Stimulated activated CD8-positive, alpha-beta memory T cell treated with anti-CD3 and anti-CD28 coated beads, Interleukin-7, amount 100 ng/mL, for 48 hours (primary cell): ENCODE measurements around the gene CYP4F2.
"Not testable (repeated sequence)": the region's sequence is repeated elsewhere in the genome, so short reads cannot be mapped to it uniquely, and the experiment has no call there.

Experiments used
- DNase-seq, 2 donors: peaks; one replicate each; pipeline ENCODE4 v3.0.0-alpha.2; 2020; ENCODE audit warnings: low read depth in 1 of 2; ENCODE audit errors: extremely low read depth in 1 of 2

CYP4F2 gene

GRCh38 chr19:15897738-15898276, at the start of gene CYP4F2:
TSS of gene CYP4F2 (minus strand) at chr19:15898074. CDS start at chr19:15897611, 463 bp downstream.
- DNase-seq, result no peak

GRCh38 chr19:15945301-15945700, 47.4 kb upstream of the CYP4F2 start:
- DNase-seq, result no peak

- DNase-seq, result no peak
These were observed 46.5 kb upstream of the CYP4F2 start for GRCh38 chr19:15944401-15944800.

- DNase-seq, result no peak
These were observed 39.9 kb upstream of the CYP4F2 start for GRCh38 chr19:15937771-15938170.

- DNase-seq, result no peak
These were observed 39.1 kb upstream of the CYP4F2 start for GRCh38 chr19:15936950-15937349.

- DNase-seq, result no peak
These were observed 38.3 kb upstream of the CYP4F2 start for GRCh38 chr19:15936173-15936572.

GRCh38 chr19:15935167-15935702, 37.4 kb upstream of the CYP4F2 start:
- no peak for DNase-seq

- DNase-seq, result no peak
These were observed 36.6 kb upstream of the CYP4F2 start, which contains the start of gene CYP4F11 for GRCh38 chr19:15934332-15935078. TSS of gene CYP4F11 (minus strand) at chr19:15934529. CDS start at chr19:15934408, 121 bp downstream.

GRCh38 chr19:15933761-15934331, 36.0 kb upstream of the CYP4F2 start:
- not testable (repeated sequence) for DNase-seq

GRCh38 chr19:15928321-15928720, 30.4 kb upstream of the CYP4F2 start:
- DNase-seq, result no peak

GRCh38 chr19:15926484-15926883, 28.6 kb upstream of the CYP4F2 start:
- DNase-seq, result no peak

- no peak for DNase-seq
These were observed 25.8 kb upstream of the CYP4F2 start for GRCh38 chr19:15923702-15924101.

GRCh38 chr19:15922021-15922420, 24.1 kb upstream of the CYP4F2 start:
- DNase-seq, result no peak

- DNase-seq, result no peak
These were observed 21.4 kb upstream of the CYP4F2 start for GRCh38 chr19:15919243-15919642.

- no peak for DNase-seq
These were observed 17.2 kb upstream of the CYP4F2 start for GRCh38 chr19:15915109-15915508.

- DNase-seq, result no peak
These were observed 16.0 kb upstream of the CYP4F2 start for GRCh38 chr19:15913830-15914229.

GRCh38 chr19:15913384-15913783, 15.5 kb upstream of the CYP4F2 start:
- no peak for DNase-seq

- DNase-seq, result no peak
These were observed 13.8 kb upstream of the CYP4F2 start for GRCh38 chr19:15911599-15912235.

GRCh38 chr19:15905026-15905425, 7.2 kb upstream of the CYP4F2 start:
- no peak for DNase-seq

- DNase-seq, result not testable (repeated sequence)
These were observed 5.0 kb upstream of the CYP4F2 start for GRCh38 chr19:15902898-15903297.

- DNase-seq, result no peak
These were observed 4.4 kb upstream of the CYP4F2 start for GRCh38 chr19:15902254-15902653.
